ENCODE measurements around the gene RARS2.

RARS2 gene

GRCh38 chr6:87484491-87484890 is 105.3 kb downstream of the RARS2 start:
- DNase-seq (ENCODE audit: insufficient read length, low spot score): no peak
- FAIRE-seq: peak; percentile 43
- TF ChIP-seq SPI1 (IDR thresholded peaks at IDR 0.05; ENCODE audit: low read depth, low read length) (no peak), PAX5 (IDR thresholded peaks at IDR 0.05; ENCODE audit: insufficient read depth, low read length, severe bottlenecking) (no peak), POLR2AphosphoS5 (IDR thresholded peaks at IDR 0.05; ENCODE audit: low read depth, low read length) (no peak), POU2F2 (IDR thresholded peaks at IDR 0.05; ENCODE audit: low read depth, low read length) (no peak), TAF1 (IDR thresholded peaks at IDR 0.05; ENCODE audit: low read depth, low read length) (no peak), POLR2A (IDR thresholded peaks at IDR 0.05; ENCODE audit: low read depth, low read length) (no peak)

- TF ChIP-seq POU2F2 (IDR thresholded peaks at IDR 0.05; ENCODE audit: low read depth, low read length) (no peak), SPI1 (IDR thresholded peaks at IDR 0.05; ENCODE audit: low read depth, low read length) (no peak), TAF1 (IDR thresholded peaks at IDR 0.05; ENCODE audit: low read depth, low read length) (no peak), POLR2A (IDR thresholded peaks at IDR 0.05; ENCODE audit: low read depth, low read length) (no peak), POLR2AphosphoS5 (IDR thresholded peaks at IDR 0.05; ENCODE audit: low read depth, low read length) (no peak), PAX5 (IDR thresholded peaks at IDR 0.05; ENCODE audit: insufficient read depth, low read length, severe bottlenecking) (no peak)
- DNase-seq (ENCODE audit: insufficient read length, low spot score) (no peak), FAIRE-seq (no peak)
Measured at GRCh38 chr6:87483929-87484328, 105.9 kb downstream of the RARS2 start.

- TF ChIP-seq TAF1 (IDR thresholded peaks at IDR 0.05; ENCODE audit: low read depth, low read length) (no peak), POU2F2 (IDR thresholded peaks at IDR 0.05; ENCODE audit: low read depth, low read length) (no peak), POLR2A (IDR thresholded peaks at IDR 0.05; ENCODE audit: low read depth, low read length) (no peak), PAX5 (IDR thresholded peaks at IDR 0.05; ENCODE audit: insufficient read depth, low read length, severe bottlenecking) (no peak), SPI1 (IDR thresholded peaks at IDR 0.05; ENCODE audit: low read depth, low read length) (no peak), POLR2AphosphoS5 (IDR thresholded peaks at IDR 0.05; ENCODE audit: low read depth, low read length) (no peak)
- FAIRE-seq (no peak), DNase-seq (ENCODE audit: insufficient read length, low spot score) (no peak)
Measured at GRCh38 chr6:87482366-87482765, 107.4 kb downstream of the RARS2 start.

GRCh38 chr6:87481931-87482330 is 107.9 kb downstream of the RARS2 start:
- FAIRE-seq (no peak), DNase-seq (ENCODE audit: insufficient read length, low spot score) (no peak)
- TF ChIP-seq SPI1 (IDR thresholded peaks at IDR 0.05; ENCODE audit: low read depth, low read length): no peak
- no peak for TF ChIP-seq PAX5 (IDR thresholded peaks at IDR 0.05; ENCODE audit: insufficient read depth, low read length, severe bottlenecking)
- TF ChIP-seq TAF1 (IDR thresholded peaks at IDR 0.05; ENCODE audit: low read depth, low read length): no peak
- no peak for TF ChIP-seq POLR2AphosphoS5 (IDR thresholded peaks at IDR 0.05; ENCODE audit: low read depth, low read length)
- TF ChIP-seq POU2F2 (IDR thresholded peaks at IDR 0.05; ENCODE audit: low read depth, low read length): no peak
- no peak for TF ChIP-seq POLR2A (IDR thresholded peaks at IDR 0.05; ENCODE audit: low read depth, low read length)

GRCh38 chr6:87473419-87473903 is 116.3 kb downstream of the RARS2 start:
- FAIRE-seq (no peak), DNase-seq (ENCODE audit: insufficient read length, low spot score) (peak; percentile 43)
- no peak for TF ChIP-seq POLR2A (IDR thresholded peaks at IDR 0.05; ENCODE audit: low read depth, low read length)
- TF ChIP-seq TAF1 (IDR thresholded peaks at IDR 0.05; ENCODE audit: low read depth, low read length): no peak
- no peak for TF ChIP-seq POU2F2 (IDR thresholded peaks at IDR 0.05; ENCODE audit: low read depth, low read length)
- TF ChIP-seq SPI1 (IDR thresholded peaks at IDR 0.05; ENCODE audit: low read depth, low read length): no peak
- TF ChIP-seq PAX5 (IDR thresholded peaks at IDR 0.05; ENCODE audit: insufficient read depth, low read length, severe bottlenecking): no peak
- TF ChIP-seq POLR2AphosphoS5 (IDR thresholded peaks at IDR 0.05; ENCODE audit: low read depth, low read length): no peak

GRCh38 chr6:87472525-87473418 is 117.0 kb downstream of the RARS2 start, which contains the start of gene SLC35A1:
TSS of gene SLC35A1 (plus strand) at chr6:87472974. CDS start at chr6:87473004, 30 bp downstream.
- TF ChIP-seq POLR2A (IDR thresholded peaks at IDR 0.05; ENCODE audit: low read depth, low read length) (peak; percentile 80), PAX5 (IDR thresholded peaks at IDR 0.05; ENCODE audit: insufficient read depth, low read length, severe bottlenecking) (no peak), SPI1 (IDR thresholded peaks at IDR 0.05; ENCODE audit: low read depth, low read length) (no peak; the same call in 1 of the 2 replicates), TAF1 (IDR thresholded peaks at IDR 0.05; ENCODE audit: low read depth, low read length) (peak; percentile 73), POLR2AphosphoS5 (IDR thresholded peaks at IDR 0.05; ENCODE audit: low read depth, low read length) (peak; percentile 79), POU2F2 (IDR thresholded peaks at IDR 0.05; ENCODE audit: low read depth, low read length) (0 out of 2 replicates have a peak, but pooled peaks have one; percentile 47)
- DNase-seq (ENCODE audit: insufficient read length, low spot score): peak; percentile 84
- FAIRE-seq: peak; percentile 93

- no peak for FAIRE-seq
- DNase-seq (ENCODE audit: insufficient read length, low spot score): no peak
- TF ChIP-seq SPI1 (IDR thresholded peaks at IDR 0.05; ENCODE audit: low read depth, low read length) (no peak), POU2F2 (IDR thresholded peaks at IDR 0.05; ENCODE audit: low read depth, low read length) (no peak)
Measured at GRCh38 chr6:87465051-87465450, 124.7 kb downstream of the RARS2 start.

Measured in GM12891 (cell line).